ENCODE measurements around the gene PTGES. TPM values are rescaled to one million over a fixed set of nuclear protein-coding genes. Genes with fewer than 3 reads are reported as not detected.

Gene PTGES
- total and polyA plus RNA-seq, 2 donors (not counting 1 experiment from before 2014, with no cell fraction given) = 9.6 to 13.3 TPM

DNA sequence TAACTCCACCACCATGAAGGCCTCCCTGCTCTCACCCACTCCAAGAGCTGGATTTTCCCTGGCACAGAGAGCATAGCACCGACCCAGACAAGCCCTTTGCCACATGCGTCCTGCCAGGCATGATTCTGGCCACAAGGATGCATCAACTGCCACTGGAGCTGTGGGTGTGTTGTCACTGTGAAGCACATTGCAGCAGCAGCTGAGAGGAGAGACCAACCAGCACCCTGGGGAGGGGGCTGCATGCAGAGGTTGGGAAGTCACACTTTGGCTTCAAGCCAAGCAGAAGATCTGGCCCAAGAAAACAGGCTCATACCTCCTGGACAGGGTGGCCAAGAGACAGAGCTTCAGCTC lies 22.6 kb upstream of the PTGES start:
- TF ChIP-seq, protein P1, sequence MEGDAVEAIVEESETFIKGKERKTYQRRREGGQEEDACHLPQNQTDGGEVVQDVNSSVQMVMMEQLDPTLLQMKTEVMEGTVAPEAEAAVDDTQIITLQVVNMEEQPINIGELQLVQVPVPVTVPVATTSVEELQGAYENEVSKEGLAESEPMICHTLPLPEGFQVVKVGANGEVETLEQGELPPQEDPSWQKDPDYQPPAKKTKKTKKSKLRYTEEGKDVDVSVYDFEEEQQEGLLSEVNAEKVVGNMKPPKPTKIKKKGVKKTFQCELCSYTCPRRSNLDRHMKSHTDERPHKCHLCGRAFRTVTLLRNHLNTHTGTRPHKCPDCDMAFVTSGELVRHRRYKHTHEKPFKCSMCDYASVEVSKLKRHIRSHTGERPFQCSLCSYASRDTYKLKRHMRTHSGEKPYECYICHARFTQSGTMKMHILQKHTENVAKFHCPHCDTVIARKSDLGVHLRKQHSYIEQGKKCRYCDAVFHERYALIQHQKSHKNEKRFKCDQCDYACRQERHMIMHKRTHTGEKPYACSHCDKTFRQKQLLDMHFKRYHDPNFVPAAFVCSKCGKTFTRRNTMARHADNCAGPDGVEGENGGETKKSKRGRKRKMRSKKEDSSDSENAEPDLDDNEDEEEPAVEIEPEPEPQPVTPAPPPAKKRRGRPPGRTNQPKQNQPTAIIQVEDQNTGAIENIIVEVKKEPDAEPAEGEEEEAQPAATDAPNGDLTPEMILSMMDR (conservative IDR thresholded peaks at IDR 0.05 in 1 of 2, IDR thresholded peaks at IDR 0.05 in 1 of 2; ENCODE audit: low read depth in 1 of 2, low read length in 2 of 2) = no peak
- TF ChIP-seq EZH2 (IDR thresholded peaks at IDR 0.05; ENCODE audit: low read length, missing control alignments) = no peak
- Histone ChIP-seq H3K36me3 (ENCODE audit: control insufficient read depth, insufficient read depth, low read length) (no peaks in the 10 kb centered on the region), H3K4me1 (ENCODE audit: control insufficient read depth, extremely low read depth, insufficient read depth, low read length) (peaks cover 18% of the 10 kb centered on the region), H3K27ac (ENCODE audit: insufficient read depth, low read length) (no peak overlapping the region), H3K4me3 (replicated peaks in 1 of 4; ENCODE audit: control extremely low read depth in 1 of 4, insufficient read depth in 1 of 4, low read depth in 3 of 4, low read length in 4 of 4) (no peak overlapping the region), H3K9ac (ENCODE audit: insufficient read depth, low read length) (no peak overlapping the region), H3K27me3 (ENCODE audit: control insufficient read depth, insufficient read depth, low read length) (no peaks in the 10 kb centered on the region), H4K20me1 (ENCODE audit: control insufficient read depth, extremely low read depth, insufficient read depth, low read length) (no peaks in the 10 kb centered on the region), H3K4me2 (ENCODE audit: extremely low read depth, insufficient read depth, low read length) (no peak overlapping the region), H3K79me2 (ENCODE audit: control insufficient read depth, insufficient read depth, low read length) (no peaks in the 10 kb centered on the region), H3K9me3 (ENCODE audit: control insufficient read depth, insufficient read depth, low read depth, low read length) (no peaks in the 10 kb centered on the region), H2AFZ (ENCODE audit: low read length) (no peak overlapping the region)
- no peak for DNase-seq (ENCODE audit: low read depth in 2 of 2)

DNA sequence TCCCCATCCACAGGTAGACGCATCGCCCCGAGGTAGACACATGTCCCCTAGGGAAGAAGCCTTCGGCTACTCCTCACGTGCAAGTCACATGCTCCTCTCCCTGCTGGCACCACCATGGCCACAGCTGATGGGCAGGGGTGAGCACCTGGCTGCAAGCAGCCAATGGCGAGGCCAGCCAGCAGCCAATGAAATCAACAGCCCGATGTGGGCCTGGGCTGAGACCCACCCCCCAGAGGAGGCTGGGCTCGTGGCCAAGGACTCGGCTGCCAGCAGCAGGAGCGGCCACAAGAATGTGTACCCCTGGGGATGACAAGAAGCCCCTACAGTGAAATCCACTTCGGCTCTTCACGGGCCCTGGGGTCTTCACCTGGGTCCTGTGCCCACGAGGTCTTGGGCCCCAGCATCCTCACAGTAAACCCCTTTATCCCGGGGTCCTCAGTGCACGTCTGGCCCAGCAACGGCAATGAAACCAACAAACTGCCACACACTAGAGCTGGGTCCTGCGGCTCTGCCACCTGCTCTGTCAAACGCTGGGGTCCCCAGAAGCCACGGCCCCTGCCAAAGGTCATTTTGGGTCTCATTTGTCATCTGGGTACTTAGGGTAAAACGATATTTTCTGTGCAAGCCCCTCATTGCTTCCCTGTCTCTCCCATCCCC lies 22.1 kb upstream of the PTGES start:
- DNase-seq (ENCODE audit: low read depth in 2 of 2) = no peak
- H2AFZ ChIP-seq (ENCODE audit: low read length) = no peak overlapping the region
- H3K27ac ChIP-seq (ENCODE audit: insufficient read depth, low read length) = no peak overlapping the region
- no peaks in the 10 kb centered on the region for H3K27me3 ChIP-seq (ENCODE audit: control insufficient read depth, insufficient read depth, low read length)
- H3K9ac ChIP-seq (ENCODE audit: insufficient read depth, low read length) = no peak overlapping the region
- H3K79me2 ChIP-seq (ENCODE audit: control insufficient read depth, insufficient read depth, low read length) = no peaks in the 10 kb centered on the region
- no peak overlapping the region for H3K4me2 ChIP-seq (ENCODE audit: extremely low read depth, insufficient read depth, low read length)
- TF ChIP-seq EZH2 (IDR thresholded peaks at IDR 0.05; ENCODE audit: low read length, missing control alignments) = no peak
- TF ChIP-seq, protein P1 (conservative IDR thresholded peaks at IDR 0.05 in 1 of 2, IDR thresholded peaks at IDR 0.05 in 1 of 2; ENCODE audit: low read depth in 1 of 2, low read length in 2 of 2) = no peak
- peaks cover 18% of the 10 kb centered on the region for H3K4me1 ChIP-seq (ENCODE audit: control insufficient read depth, extremely low read depth, insufficient read depth, low read length)
- no peak overlapping the region for H3K4me3 ChIP-seq (replicated peaks in 1 of 4; ENCODE audit: control extremely low read depth in 1 of 4, insufficient read depth in 1 of 4, low read depth in 3 of 4, low read length in 4 of 4)
- H3K9me3 ChIP-seq (ENCODE audit: control insufficient read depth, insufficient read depth, low read depth, low read length) = no peaks in the 10 kb centered on the region
- no peaks in the 10 kb centered on the region for H3K36me3 ChIP-seq (ENCODE audit: control insufficient read depth, insufficient read depth, low read length)
- no peaks in the 10 kb centered on the region for H4K20me1 ChIP-seq (ENCODE audit: control insufficient read depth, extremely low read depth, insufficient read depth, low read length)

DNA sequence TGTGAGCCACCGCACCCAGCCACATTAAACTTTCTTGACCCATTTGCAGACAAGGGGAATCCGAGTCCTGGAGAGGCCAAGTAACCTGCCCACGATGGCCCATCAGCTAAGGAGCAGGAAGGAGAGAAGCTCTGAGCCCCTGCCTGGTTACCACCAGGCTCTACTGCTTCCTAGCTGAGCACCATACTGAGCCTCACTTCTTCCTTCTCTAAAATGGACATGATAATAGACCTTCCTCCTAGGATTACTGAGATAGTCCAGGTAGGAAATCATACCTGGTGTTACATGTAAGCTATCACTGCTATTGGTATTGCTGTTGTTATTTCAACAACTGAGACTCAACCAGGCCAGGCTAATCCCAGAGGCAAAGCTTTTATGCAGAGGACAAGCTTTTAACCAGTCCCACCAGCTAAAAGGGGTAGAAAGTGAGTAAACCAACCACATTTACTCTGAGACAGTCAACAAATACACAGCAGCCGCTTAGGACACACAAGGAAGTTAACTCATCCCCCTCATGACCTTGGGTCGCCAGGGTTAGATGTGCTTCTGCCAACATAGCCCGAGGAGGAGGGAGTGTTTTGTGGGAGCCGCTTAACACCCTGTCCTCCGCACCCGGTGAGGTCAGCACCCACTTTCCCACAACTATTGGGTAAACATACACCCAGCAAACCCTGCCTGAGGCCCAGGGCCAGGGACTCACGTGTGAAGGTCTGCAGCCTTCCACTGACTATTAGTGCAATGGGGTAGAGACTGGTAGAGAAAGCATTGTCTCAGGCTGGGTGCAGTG lies 20.6 kb upstream of the PTGES start:
- peak; percentile 14 to 95 for DNase-seq (ENCODE audit: low read depth in 2 of 2)
- peaks cover 18% of the 10 kb centered on the region for H3K4me1 ChIP-seq (ENCODE audit: control insufficient read depth, extremely low read depth, insufficient read depth, low read length)
- H3K9me3 ChIP-seq (ENCODE audit: control insufficient read depth, insufficient read depth, low read depth, low read length) = no peaks in the 10 kb centered on the region
- TF ChIP-seq EZH2 (IDR thresholded peaks at IDR 0.05; ENCODE audit: low read length, missing control alignments) = no peak
- H3K27ac ChIP-seq (ENCODE audit: insufficient read depth, low read length) = peak overlapping the region; percentile 9
- no peaks in the 10 kb centered on the region for H3K79me2 ChIP-seq (ENCODE audit: control insufficient read depth, insufficient read depth, low read length)
- no peak overlapping the region for H3K4me3 ChIP-seq (replicated peaks in 1 of 4; ENCODE audit: control extremely low read depth in 1 of 4, insufficient read depth in 1 of 4, low read depth in 3 of 4, low read length in 4 of 4)
- H3K27me3 ChIP-seq (ENCODE audit: control insufficient read depth, insufficient read depth, low read length) = no peaks in the 10 kb centered on the region
- no peak overlapping the region for H2AFZ ChIP-seq (ENCODE audit: low read length)
- H3K4me2 ChIP-seq (ENCODE audit: extremely low read depth, insufficient read depth, low read length) = no peak overlapping the region
- H4K20me1 ChIP-seq (ENCODE audit: control insufficient read depth, extremely low read depth, insufficient read depth, low read length) = no peaks in the 10 kb centered on the region
- H3K36me3 ChIP-seq (ENCODE audit: control insufficient read depth, insufficient read depth, low read length) = no peaks in the 10 kb centered on the region
- H3K9ac ChIP-seq (ENCODE audit: insufficient read depth, low read length) = no peak overlapping the region

Measured in fibroblast of lung (primary cell).